Brain microvascular endothelial cell (primary cell): ENCODE measurements around the gene ZDHHC11.
"Not testable (repeated sequence)": the region's sequence is repeated elsewhere in the genome, so short reads cannot be mapped to it uniquely, and the experiment has no call there.

Source experiments
- DNase-seq: peaks from one replicate; pipeline ENCODE4 v3.0.0-alpha.2; 2020
- H3K27ac ChIP-seq: fragments of 250-450 bp; sonication (Bioruptor Pico); 2 replicates; pipeline ENCODE4 v1.5.1; 2020; ENCODE audit warnings: mild to moderate bottlenecking, moderate library complexity
- H3K27me3 ChIP-seq: fragments of 250-450 bp; sonication (Bioruptor Pico); replicated peaks from 2 replicates; pipeline ENCODE4 v1.5.1; 2020; ENCODE audit warnings: mild to moderate bottlenecking
- H3K36me3 ChIP-seq: fragments of 250-450 bp; sonication (Bioruptor Pico); replicated peaks from 2 replicates; pipeline ENCODE4 v1.5.1; 2020; ENCODE audit warnings: mild to moderate bottlenecking
- H3K4me3 ChIP-seq: 2 replicates; pipeline ENCODE4 v1.5.1; 2011; ENCODE audit warnings: low read depth, mild to moderate bottlenecking, control low read depth, low read length, moderate library complexity
- CTCF ChIP-seq: IDR thresholded peaks from 2 replicates; pipeline ENCODE4 v1.5.1; 2011; ENCODE audit warnings: low read depth, mild to moderate bottlenecking, moderate library complexity, low read length, control low read depth, inconsistent platforms; ENCODE audit errors: missing control alignments
- in situ Hi-C: cut with HindIII; loops from 2 replicates; pipeline ENCODE4 v1.10.0; 2017; ENCODE audit warnings: low sequenced_read_pairs, low pct_ligation_motif_present

Gene ZDHHC11

GRCh38 chr5:821504-821903 is 29.3 kb downstream of the ZDHHC11 start:
- no peak for TF ChIP-seq CTCF

GRCh38 chr5:820245-820644 is 30.5 kb downstream of the ZDHHC11 start:
- TF ChIP-seq CTCF, result no peak
- no peak overlapping the region for H3K27ac ChIP-seq
- no peaks in the 10 kb centered on the region for H3K27me3 ChIP-seq
- H3K36me3 ChIP-seq, result no peaks in the 10 kb centered on the region
- no peak overlapping the region for H3K4me3 ChIP-seq
- DNase-seq, result no peak
- in situ Hi-C loops, result no loop called here

More at GRCh38 chr5:821504-821903, 29.3 kb downstream of the ZDHHC11 start:
- DNase-seq, result no peak
- H3K27me3 ChIP-seq, result no peaks in the 10 kb centered on the region
- H3K27ac ChIP-seq, result no peak overlapping the region
- H3K4me3 ChIP-seq, result no peak overlapping the region
- H3K36me3 ChIP-seq, result no peaks in the 10 kb centered on the region
- in situ Hi-C loops, result no loop called here

GRCh38 chr5:819078-819477 is 31.7 kb downstream of the ZDHHC11 start:
- no peaks in the 10 kb centered on the region for H3K27me3 ChIP-seq
- in situ Hi-C loops, result no loop called here
- no peak for DNase-seq
- no peak overlapping the region for H3K4me3 ChIP-seq
- no peak for TF ChIP-seq CTCF
- no peak overlapping the region for H3K27ac ChIP-seq
- no peaks in the 10 kb centered on the region for H3K36me3 ChIP-seq

GRCh38 chr5:816176-816575 is 34.6 kb downstream of the ZDHHC11 start:
- H3K36me3 ChIP-seq, result no peaks in the 10 kb centered on the region
- TF ChIP-seq CTCF, result no peak
- no peak overlapping the region for H3K27ac ChIP-seq
- no peak for DNase-seq
- no peaks in the 10 kb centered on the region for H3K27me3 ChIP-seq
- in situ Hi-C loops, result no loop called here
- H3K4me3 ChIP-seq, result no peak overlapping the region

- TF ChIP-seq CTCF, result no peak
- DNase-seq, result no peak
- H3K36me3 ChIP-seq, result no peaks in the 10 kb centered on the region
- no peak overlapping the region for H3K27ac ChIP-seq
- in situ Hi-C loops, result no loop called here
- H3K4me3 ChIP-seq, result no peak overlapping the region
- no peaks in the 10 kb centered on the region for H3K27me3 ChIP-seq
Observed at GRCh38 chr5:815449-815848, 35.3 kb downstream of the ZDHHC11 start.

- DNase-seq, H3K4me3 ChIP-seq, H3K36me3 ChIP-seq, H3K27me3 ChIP-seq, H3K27ac ChIP-seq, in situ Hi-C loops: not testable (repeated sequence)
Observed at GRCh38 chr5:813575-813974, 37.2 kb downstream of the ZDHHC11 start.

GRCh38 chr5:811384-811783 is 39.4 kb downstream of the ZDHHC11 start:
- H3K27me3 ChIP-seq, H3K4me3 ChIP-seq, H3K27ac ChIP-seq, in situ Hi-C loops, H3K36me3 ChIP-seq, DNase-seq: not testable (repeated sequence)

GRCh38 chr5:807719-808514 is 42.9 kb downstream of the ZDHHC11 start:
- in situ Hi-C loops, H3K27ac ChIP-seq, DNase-seq, H3K36me3 ChIP-seq, H3K4me3 ChIP-seq, H3K27me3 ChIP-seq: not testable (repeated sequence)
